ENCODE data around the gene RPE65.

DNA sequence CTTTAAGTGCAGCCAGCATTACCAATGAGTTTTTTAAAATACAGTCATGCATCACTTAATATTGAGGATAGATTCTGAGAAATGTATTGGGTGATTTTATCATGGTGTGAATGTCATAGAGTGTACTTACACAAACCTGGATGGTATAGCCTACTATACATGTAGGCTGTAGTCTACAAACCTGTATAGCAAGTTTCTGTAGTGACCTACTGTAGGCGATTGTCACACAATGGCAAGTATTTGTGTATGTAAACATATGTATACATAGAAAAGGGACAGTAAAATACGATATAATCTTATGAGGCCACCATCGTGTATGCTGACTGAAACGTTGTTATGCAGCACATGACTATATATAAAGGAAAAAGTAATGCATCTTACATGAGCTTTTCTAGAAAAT, 48.2 kb downstream of the RPE65 start:
- TF ChIP-seq EZH2 (IDR thresholded peaks at IDR 0.05; ENCODE audit: insufficient read depth, poor library complexity, severe bottlenecking) (no peak), EZH2phosphoT487 (IDR thresholded peaks at IDR 0.05; ENCODE audit: insufficient read depth, low read depth) (no peak)
